DOHH2 (cell line): ENCODE measurements around the gene FABP7.

Experiments
- CTCF ChIP-seq: fragments of 200-600 bp; sonication (generic); IDR thresholded peaks from one replicate; pipeline ENCODE4 v1.5.1; 2014; ENCODE audit warnings: antibody characterized with exemption, mild to moderate bottlenecking, low read depth, low read length; ENCODE audit not compliant: poor library complexity, severe bottlenecking
- EZH2phosphoT487 ChIP-seq: fragments of 200-600 bp; sonication (generic); IDR thresholded peaks from 2 replicates; pipeline ENCODE4 v1.6.1; 2017; ENCODE audit warnings: borderline replicate concordance, mild to moderate bottlenecking, antibody characterized with exemption, low read length, moderate library complexity, mixed read lengths

GRCh38 chr6:122736163-122736562 lies 43.4 kb upstream of the FABP7 start:
- no peak for TF ChIP-seq CTCF
- no peak for TF ChIP-seq EZH2phosphoT487
